Neural crest cell (in vitro differentiated cells): ENCODE results near the gene HLA-C. TPM values are rescaled to one million over a fixed set of nuclear protein-coding genes. Genes with fewer than 3 reads are reported as not detected.

ENCODE experiments used
- DNase-seq: peaks from one replicate; pipeline ENCODE4 v3.0.0; 2021; ENCODE audit warnings: low read depth, mixed read lengths, low spot score
- H3K27ac Mint-ChIP-seq: one replicate; pipeline ENCODE4 v1.8.0; 2021; ENCODE audit warnings: mild to moderate bottlenecking, mixed read lengths; ENCODE audit not compliant: unreplicated experiment
- H3K27me3 Mint-ChIP-seq: 2 replicates; pipeline ENCODE4 v1.8.0; 2021; ENCODE audit warnings: low read depth, mild to moderate bottlenecking, mixed read lengths
- H3K36me3 Mint-ChIP-seq: 2 replicates; pipeline ENCODE4 v1.8.0; 2021; ENCODE audit warnings: low read depth, mild to moderate bottlenecking, mixed read lengths
- H3K4me1 Mint-ChIP-seq: 2 replicates; pipeline ENCODE4 v1.8.0; 2021; ENCODE audit warnings: mixed read lengths
- H3K4me3 Mint-ChIP-seq: one replicate; pipeline ENCODE4 v1.8.0; 2021; ENCODE audit warnings: mild to moderate bottlenecking, mixed read lengths
- H3K9me3 Mint-ChIP-seq: 2 replicates; pipeline ENCODE4 v1.8.0; 2021; ENCODE audit warnings: mixed read lengths
- CTCF ChIP-seq: fragments of 200-600 bp; sonication (generic); conservative IDR thresholded peaks from 2 replicates; pipeline ENCODE4 v1.5.0; 2021; ENCODE audit warnings: antibody characterized with exemption, mild to moderate bottlenecking
- total RNA-seq: library from RNA; stranded (reverse); gene quantifications from 2 replicates; pipeline ENCODE4 v1.2.1, GENCODE V29; 2021

Gene HLA-C
- total RNA-seq, 1 donor from 2014 or later = 72.4 TPM

GRCh38 chr6:31308050-31308844 lies 36.4 kb upstream of the HLA-C start:
- no peaks in the 10 kb centered on the region for H3K4me1 Mint-ChIP-seq
- no peak for TF ChIP-seq CTCF
- DNase-seq = no peak
- no peaks in the 10 kb centered on the region for H3K36me3 Mint-ChIP-seq
- H3K27ac Mint-ChIP-seq = no peak overlapping the region
- no peaks in the 10 kb centered on the region for H3K9me3 Mint-ChIP-seq
- peaks cover 12% of the 10 kb centered on the region for H3K27me3 Mint-ChIP-seq
- H3K4me3 Mint-ChIP-seq = no peak overlapping the region

GRCh38 chr6:31307669-31308049 lies 35.8 kb upstream of the HLA-C start:
- no peak for TF ChIP-seq CTCF
- Mint-ChIP-seq H3K36me3 (no peaks in the 10 kb centered on the region), H3K9me3 (no peaks in the 10 kb centered on the region), H3K4me3 (no peak overlapping the region), H3K4me1 (no peaks in the 10 kb centered on the region), H3K27ac (no peak overlapping the region), H3K27me3 (peaks cover 12% of the 10 kb centered on the region)
- DNase-seq = no peak

GRCh38 chr6:31305703-31306219 lies 33.9 kb upstream of the HLA-C start:
- Mint-ChIP-seq H3K36me3 (no peaks in the 10 kb centered on the region), H3K4me3 (no peak overlapping the region), H3K27ac (no peak overlapping the region), H3K27me3 (peaks cover 24% of the 10 kb centered on the region), H3K9me3 (no peaks in the 10 kb centered on the region), H3K4me1 (no peaks in the 10 kb centered on the region)
- TF ChIP-seq CTCF = no peak
- DNase-seq = no peak

GRCh38 chr6:31304683-31305082 lies 32.8 kb upstream of the HLA-C start:
- no peaks in the 10 kb centered on the region for H3K36me3 Mint-ChIP-seq
- TF ChIP-seq CTCF = no peak
- H3K27me3 Mint-ChIP-seq = peaks cover 33% of the 10 kb centered on the region
- H3K4me3 Mint-ChIP-seq = no peak overlapping the region
- no peaks in the 10 kb centered on the region for H3K9me3 Mint-ChIP-seq
- H3K27ac Mint-ChIP-seq = no peak overlapping the region
- no peaks in the 10 kb centered on the region for H3K4me1 Mint-ChIP-seq
- no peak for DNase-seq

GRCh38 chr6:31300797-31301196 lies 28.9 kb upstream of the HLA-C start:
- DNase-seq = no peak
- TF ChIP-seq CTCF = no peak
- H3K4me3 Mint-ChIP-seq = no peak overlapping the region
- H3K27me3 Mint-ChIP-seq = peaks cover 63% of the 10 kb centered on the region
- peaks cover 3% of the 10 kb centered on the region for H3K9me3 Mint-ChIP-seq
- H3K36me3 Mint-ChIP-seq = no peaks in the 10 kb centered on the region
- no peaks in the 10 kb centered on the region for H3K4me1 Mint-ChIP-seq
- no peak overlapping the region for H3K27ac Mint-ChIP-seq
